ENCODE results near the gene CHST9. TPM values are rescaled to one million over a fixed set of nuclear protein-coding genes. Genes with fewer than 3 reads are reported as not detected.

CHST9 gene
- polyA plus RNA-seq, 1 donor (not counting 4 experiments of a cell fraction or from before 2014, with no cell fraction given) = 0.07 TPM

DNA sequence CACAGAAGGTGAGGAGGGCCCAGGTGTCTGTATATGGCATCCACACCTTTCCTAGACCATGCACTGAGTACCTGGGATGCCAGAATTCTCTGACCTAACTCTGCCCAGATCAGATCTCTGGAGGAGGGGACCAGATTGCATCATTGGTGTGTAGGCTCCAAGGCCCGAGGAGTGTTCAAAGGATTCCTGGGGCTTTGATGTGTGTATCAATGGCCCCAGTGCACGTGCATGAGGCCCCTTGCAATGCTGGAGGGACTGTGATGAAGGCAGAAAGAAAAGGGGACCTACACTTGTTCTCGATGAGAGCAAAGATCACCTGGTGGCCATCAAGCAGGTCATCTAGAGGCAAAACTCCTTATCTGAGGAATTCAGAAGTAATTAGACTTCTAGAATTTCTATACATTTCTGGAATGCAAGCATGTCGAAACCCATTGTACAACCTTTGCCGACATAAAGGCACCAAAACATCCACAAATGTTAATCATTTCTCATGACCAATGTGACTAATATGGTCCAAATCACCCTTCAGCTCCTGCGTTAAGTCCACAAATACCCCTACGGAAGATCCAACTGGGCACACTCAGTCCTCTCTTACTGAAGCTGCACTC is 123.5 kb downstream of the CHST9 start:
- Histone ChIP-seq H3K4me3 (ENCODE audit: control insufficient read depth in 2 of 3, extremely low read depth in 1 of 3, insufficient read depth in 2 of 3, low read depth in 1 of 3, low read length in 3 of 3) (no peak overlapping the region), H3K9ac (ENCODE audit: control insufficient read depth, extremely low read depth, insufficient read depth, low read length) (no peak overlapping the region), H3K27ac (ENCODE audit: control insufficient read depth, insufficient read depth, low read length) (no peak overlapping the region), H4K20me1 (ENCODE audit: control insufficient read depth, extremely low read depth, insufficient read depth, low read length) (no peaks in the 10 kb centered on the region), H3K9me1 (ENCODE audit: control insufficient read depth, extremely low read depth, insufficient read depth, low read length) (no peaks in the 10 kb centered on the region), H3K9me3 (ENCODE audit: control insufficient read depth, low read depth, low read length) (peaks cover 3% of the 10 kb centered on the region), H3K36me3 (ENCODE audit: control insufficient read depth in 2 of 2, extremely low read depth in 1 of 2, insufficient read depth in 2 of 2, low read length in 2 of 2) (no peaks in the 10 kb centered on the region), H3K27me3 (ENCODE audit: control insufficient read depth, extremely low read depth, insufficient read depth, low read length) (no peaks in the 10 kb centered on the region), H2AFZ (ENCODE audit: control insufficient read depth, low read length) (no peak overlapping the region), H3K79me2 (ENCODE audit: control insufficient read depth, insufficient read depth, low read length) (no peaks in the 10 kb centered on the region), H3K4me2 (ENCODE audit: control insufficient read depth, extremely low read depth, insufficient read depth, low read depth, low read length) (no peak overlapping the region), H3K4me1 (ENCODE audit: control insufficient read depth, extremely low read depth, insufficient read depth, low read length) (peaks cover 3% of the 10 kb centered on the region)
- DNase-seq (ENCODE audit: low read depth, low spot score) = no peak
- TF ChIP-seq, protein P1, sequence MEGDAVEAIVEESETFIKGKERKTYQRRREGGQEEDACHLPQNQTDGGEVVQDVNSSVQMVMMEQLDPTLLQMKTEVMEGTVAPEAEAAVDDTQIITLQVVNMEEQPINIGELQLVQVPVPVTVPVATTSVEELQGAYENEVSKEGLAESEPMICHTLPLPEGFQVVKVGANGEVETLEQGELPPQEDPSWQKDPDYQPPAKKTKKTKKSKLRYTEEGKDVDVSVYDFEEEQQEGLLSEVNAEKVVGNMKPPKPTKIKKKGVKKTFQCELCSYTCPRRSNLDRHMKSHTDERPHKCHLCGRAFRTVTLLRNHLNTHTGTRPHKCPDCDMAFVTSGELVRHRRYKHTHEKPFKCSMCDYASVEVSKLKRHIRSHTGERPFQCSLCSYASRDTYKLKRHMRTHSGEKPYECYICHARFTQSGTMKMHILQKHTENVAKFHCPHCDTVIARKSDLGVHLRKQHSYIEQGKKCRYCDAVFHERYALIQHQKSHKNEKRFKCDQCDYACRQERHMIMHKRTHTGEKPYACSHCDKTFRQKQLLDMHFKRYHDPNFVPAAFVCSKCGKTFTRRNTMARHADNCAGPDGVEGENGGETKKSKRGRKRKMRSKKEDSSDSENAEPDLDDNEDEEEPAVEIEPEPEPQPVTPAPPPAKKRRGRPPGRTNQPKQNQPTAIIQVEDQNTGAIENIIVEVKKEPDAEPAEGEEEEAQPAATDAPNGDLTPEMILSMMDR (optimal IDR thresholded peaks at IDR 0.05 in 1 of 3, IDR thresholded peaks at IDR 0.05 in 1 of 3, conservative IDR thresholded peaks at IDR 0.05 in 1 of 3; ENCODE audit: extremely low read depth in 1 of 3, insufficient read depth in 2 of 3, low read length in 3 of 3) = no peak
- no peak for TF ChIP-seq EZH2 (IDR thresholded peaks at IDR 0.05; ENCODE audit: low read length)
- dilution Hi-C loops (cut with MboI; ENCODE audit: extremely low pct_ligation_motif_present, low sequenced_read_pairs) = no loop called here
- no peak for FAIRE-seq

DNA sequence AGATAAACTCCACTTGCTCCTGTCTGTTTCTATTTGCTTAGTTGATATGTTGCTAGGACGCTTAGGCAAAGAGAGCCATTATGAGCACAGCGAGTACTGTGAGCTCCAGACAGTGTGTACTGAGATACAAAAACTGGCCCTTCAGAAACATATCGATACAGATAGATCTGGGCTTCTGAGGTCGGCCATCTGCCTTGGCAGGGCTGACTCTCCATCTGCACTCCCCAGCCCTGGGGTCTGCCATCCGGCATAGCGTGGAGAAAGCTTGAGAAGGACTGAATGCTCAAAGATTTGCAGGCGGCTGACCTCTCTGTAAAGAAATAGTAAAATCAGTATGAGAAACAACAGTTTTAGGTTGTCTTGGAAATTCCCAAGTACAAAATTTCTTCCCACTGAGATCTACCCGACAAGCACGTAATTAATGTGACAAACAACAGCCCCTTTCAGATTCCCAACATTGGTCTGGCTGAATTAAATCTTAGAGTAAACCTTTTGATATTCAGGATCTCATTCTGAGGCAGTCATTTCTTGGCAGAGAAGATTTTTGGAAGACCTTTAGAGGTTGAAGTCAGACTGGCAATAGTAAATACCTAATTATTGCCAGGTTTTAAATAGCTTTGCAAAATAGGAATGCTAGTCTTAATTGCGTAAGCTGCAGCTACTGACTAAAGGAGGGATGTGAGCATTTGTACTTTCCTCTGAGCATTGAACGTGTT is 127.4 kb downstream of the CHST9 start:
- no peaks in the 10 kb centered on the region for H3K36me3 ChIP-seq (ENCODE audit: control insufficient read depth in 2 of 2, extremely low read depth in 1 of 2, insufficient read depth in 2 of 2, low read length in 2 of 2)
- H3K9ac ChIP-seq (ENCODE audit: control insufficient read depth, extremely low read depth, insufficient read depth, low read length) = no peak overlapping the region
- H3K27ac ChIP-seq (ENCODE audit: control insufficient read depth, insufficient read depth, low read length) = no peak overlapping the region
- no peak overlapping the region for H3K4me2 ChIP-seq (ENCODE audit: control insufficient read depth, extremely low read depth, insufficient read depth, low read depth, low read length)
- H3K4me1 ChIP-seq (ENCODE audit: control insufficient read depth, extremely low read depth, insufficient read depth, low read length) = no peaks in the 10 kb centered on the region
- H3K9me1 ChIP-seq (ENCODE audit: control insufficient read depth, extremely low read depth, insufficient read depth, low read length) = no peaks in the 10 kb centered on the region
- H4K20me1 ChIP-seq (ENCODE audit: control insufficient read depth, extremely low read depth, insufficient read depth, low read length) = no peaks in the 10 kb centered on the region
- no peak for DNase-seq (ENCODE audit: low read depth, low spot score)
- no peaks in the 10 kb centered on the region for H3K79me2 ChIP-seq (ENCODE audit: control insufficient read depth, insufficient read depth, low read length)
- dilution Hi-C loops (cut with MboI; ENCODE audit: extremely low pct_ligation_motif_present, low sequenced_read_pairs) = no loop called here
- no peak overlapping the region for H3K4me3 ChIP-seq (ENCODE audit: control insufficient read depth in 2 of 3, extremely low read depth in 1 of 3, insufficient read depth in 2 of 3, low read depth in 1 of 3, low read length in 3 of 3)
- no peaks in the 10 kb centered on the region for H3K27me3 ChIP-seq (ENCODE audit: control insufficient read depth, extremely low read depth, insufficient read depth, low read length)
- H3K9me3 ChIP-seq (ENCODE audit: control insufficient read depth, low read depth, low read length) = peaks cover 3% of the 10 kb centered on the region
- no peak overlapping the region for H2AFZ ChIP-seq (ENCODE audit: control insufficient read depth, low read length)
- no peak for FAIRE-seq
- TF ChIP-seq, protein P1 (optimal IDR thresholded peaks at IDR 0.05 in 1 of 3, IDR thresholded peaks at IDR 0.05 in 1 of 3, conservative IDR thresholded peaks at IDR 0.05 in 1 of 3; ENCODE audit: extremely low read depth in 1 of 3, insufficient read depth in 2 of 3, low read length in 3 of 3) = no peak
- no peak for TF ChIP-seq EZH2 (IDR thresholded peaks at IDR 0.05; ENCODE audit: low read length)

Measured in keratinocyte (primary cell).